Left renal pelvis (tissue), 4 donors: ENCODE results near the gene WASF2. TPM values are rescaled to one million over a fixed set of nuclear protein-coding genes. Genes with fewer than 3 reads are reported as not detected.

Experiments
- DNase-seq, 4 donors: peaks; one replicate each; pipeline ENCODE4 v3.0.0-alpha.2; 2013; ENCODE audit warnings: low read depth in 4 of 4, low spot score in 3 of 4
- polyA plus RNA-seq, 4 donors: library from polyadenylated mRNA; unstranded; fragments of 120-200 nt; gene quantifications; one replicate each; pipeline ENCODE4 v1.2.1, GENCODE V29; 2013; ENCODE audit not compliant: insufficient read length in 4 of 4

Gene WASF2
- polyA plus RNA-seq, 4 donors, result 106 to 159 (median 139) TPM

DNA sequence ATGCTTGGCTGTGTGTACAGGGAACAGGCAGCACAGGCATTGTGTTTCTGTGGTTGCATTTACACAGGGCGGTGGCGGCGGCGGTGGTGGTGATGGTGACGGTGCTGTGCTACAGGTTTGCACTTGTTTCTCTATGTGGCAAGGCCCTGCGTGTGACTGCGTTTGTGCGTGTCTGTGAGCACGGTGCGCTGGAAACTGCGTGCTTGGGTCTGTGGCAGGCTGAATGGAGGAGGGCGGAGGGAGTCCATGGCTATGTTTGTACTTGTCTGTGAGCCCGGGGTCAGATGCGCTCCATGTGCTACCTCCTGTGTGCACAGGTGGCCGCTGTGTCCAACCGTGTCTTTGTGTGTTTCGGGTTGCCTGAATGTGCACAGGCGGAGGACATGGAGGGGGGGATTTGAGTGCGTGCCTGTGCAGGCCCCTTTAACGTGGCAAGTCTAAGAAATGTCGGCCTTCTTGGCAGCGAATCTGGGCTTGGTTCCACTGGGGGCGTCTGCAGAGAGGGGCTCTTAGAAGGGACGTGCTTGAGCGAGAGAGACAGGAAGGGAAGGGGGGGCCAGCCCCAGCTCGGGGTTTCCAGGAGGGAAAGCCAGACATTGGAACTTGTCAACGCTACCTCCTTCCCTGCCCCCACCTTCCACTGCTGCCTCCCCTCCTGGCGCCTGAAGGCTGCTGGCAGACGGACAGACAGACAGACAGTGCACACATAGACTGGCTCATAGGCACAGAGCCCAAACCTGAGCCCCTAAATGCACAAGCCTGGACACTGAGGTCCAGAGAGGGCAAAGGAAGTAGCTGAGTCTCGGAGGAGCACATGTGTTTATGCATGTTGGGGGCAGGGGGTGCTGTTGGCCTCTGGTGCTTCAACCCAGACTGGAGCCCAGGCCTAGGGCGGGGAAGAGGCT lies 32.7 kb upstream of the WASF2 start:
- no peak for DNase-seq

DNA sequence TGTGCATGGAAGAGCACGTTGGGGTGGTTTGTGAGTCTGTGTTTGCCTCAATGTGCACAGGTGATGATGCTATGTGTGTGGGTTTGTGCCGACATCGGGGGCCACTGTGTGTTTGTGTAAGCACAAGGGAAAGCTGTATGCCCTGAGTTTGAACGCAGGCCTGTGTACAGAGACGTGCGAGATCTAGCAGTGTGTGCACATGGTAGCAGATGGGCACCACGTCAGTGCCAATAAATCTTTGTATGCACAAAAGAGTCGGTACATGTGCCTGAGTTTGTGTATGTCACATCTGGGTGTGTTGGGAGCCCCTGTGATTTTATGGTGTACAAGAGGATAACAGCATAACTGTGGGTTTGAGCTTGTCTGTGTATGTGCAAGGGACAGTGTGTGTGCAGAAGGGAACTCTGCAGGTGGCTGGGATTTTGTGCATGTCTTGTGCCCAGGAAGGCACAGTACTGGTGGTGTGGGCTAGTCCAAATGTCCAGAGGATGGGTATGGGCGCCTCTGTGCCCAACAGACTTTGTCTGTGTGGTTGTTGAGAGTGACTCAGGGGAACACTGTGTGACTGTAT lies 32.0 kb upstream of the WASF2 start:
- no peak for DNase-seq

DNA sequence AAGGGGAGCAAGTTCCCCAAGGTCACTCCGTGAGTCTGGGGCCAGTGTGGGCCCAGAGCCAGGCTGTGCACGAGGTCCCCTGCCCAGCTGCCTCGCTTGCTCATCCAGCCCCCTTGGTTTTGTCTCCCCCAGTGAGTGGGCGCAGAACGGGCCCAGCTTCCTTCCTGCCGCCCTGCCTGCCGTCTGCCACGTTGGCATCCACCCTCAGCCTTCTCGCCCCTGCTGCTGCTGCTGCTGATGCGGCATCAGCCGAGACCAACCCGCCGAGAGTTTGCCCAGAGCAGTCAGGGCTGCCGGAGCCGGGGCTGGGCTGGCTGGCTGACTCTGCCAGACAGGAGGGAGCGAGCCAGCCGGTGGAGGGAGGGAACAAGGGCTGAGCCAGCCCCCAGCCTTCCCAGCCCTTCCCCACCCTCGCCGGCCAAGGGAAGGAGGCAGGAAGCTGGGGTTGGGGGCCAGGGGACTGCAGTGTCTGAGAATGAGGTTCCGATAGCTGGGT lies 31.4 kb upstream of the WASF2 start:
- no peak for DNase-seq

DNA sequence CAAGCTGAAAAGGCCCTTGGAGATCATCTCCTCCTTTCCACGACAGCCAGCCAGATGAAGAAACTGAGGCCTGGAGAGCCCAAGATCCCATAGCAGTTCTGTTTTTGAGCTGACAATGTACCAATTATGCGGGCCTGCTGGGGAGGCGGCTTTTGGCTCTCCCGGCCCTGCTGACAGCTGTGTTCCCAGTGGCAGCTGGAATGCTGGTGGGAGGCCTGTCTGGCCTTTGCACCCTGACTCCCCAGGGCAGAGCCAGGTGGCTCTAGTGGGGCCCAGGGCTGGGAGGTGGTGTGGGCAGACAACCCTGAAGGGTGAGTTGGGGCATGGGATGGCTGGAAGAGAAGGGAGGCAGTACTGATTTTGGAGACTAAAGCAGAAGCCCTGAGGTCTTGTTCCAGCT lies 30.7 kb upstream of the WASF2 start:
- no peak for DNase-seq

DNA sequence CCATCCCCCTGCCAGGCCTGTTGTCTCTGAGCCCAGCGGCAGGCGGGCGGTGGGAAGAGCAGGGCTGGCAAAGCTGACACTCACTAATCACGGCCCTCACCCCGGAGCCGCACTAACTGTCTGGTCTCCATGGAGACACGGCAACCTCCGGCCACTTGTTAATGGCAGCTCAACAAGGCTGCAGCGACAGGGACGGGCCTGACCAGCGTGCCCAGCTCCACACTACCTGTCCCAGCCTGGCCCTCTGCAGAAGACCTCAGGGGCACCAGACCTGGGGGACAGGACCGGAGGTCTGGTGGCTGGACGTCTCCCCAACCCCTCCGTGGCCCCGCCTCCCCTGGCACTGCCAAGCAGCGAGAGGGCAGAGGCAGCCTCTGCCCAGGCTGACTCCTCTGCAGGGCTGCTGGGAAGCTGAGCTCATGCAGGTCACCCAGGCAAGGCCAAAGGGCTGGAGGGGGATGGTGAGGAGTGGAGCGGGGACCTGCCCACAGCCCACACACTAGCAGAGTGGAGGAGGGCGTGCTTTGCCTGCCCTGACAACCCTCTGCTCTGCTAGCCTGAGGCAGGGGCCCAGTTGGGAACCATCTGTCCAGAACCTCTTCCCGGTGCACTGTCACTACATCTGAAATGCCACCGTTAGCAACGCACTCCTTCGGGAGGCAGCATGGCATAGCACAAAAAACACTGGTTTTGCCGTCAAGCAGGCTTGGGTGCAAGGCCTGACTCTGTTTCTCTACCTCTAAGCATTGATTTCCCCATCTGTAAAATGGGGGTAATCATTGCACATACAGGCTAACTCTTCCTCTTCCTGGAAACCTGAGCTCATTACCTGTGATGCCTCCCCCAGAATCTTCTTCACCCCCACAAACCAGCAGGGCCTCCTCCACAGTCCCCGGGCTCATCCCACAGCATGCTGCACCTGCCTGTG lies 29.6 kb upstream of the WASF2 start:
- DNase-seq, result no peak

DNA sequence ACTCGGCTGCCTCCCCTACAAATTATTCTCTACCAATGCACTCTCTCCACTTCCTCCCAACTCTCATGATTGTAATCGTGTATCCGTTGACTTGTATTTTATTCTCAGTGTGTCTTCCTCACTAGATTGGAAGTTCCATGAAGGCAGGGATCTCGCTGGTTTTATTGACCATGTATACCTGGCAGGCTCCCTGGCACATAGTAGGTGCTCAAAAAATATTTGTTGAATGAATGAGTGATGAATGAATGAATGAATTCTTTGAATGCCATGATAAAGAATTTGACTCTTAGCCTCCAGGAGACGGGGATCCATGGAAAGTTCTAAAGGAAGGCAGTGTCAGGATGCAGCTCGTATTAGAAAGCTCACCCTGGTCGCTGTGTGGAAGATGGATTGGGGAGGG lies 28.8 kb upstream of the WASF2 start:
- DNase-seq, result no peak

DNA sequence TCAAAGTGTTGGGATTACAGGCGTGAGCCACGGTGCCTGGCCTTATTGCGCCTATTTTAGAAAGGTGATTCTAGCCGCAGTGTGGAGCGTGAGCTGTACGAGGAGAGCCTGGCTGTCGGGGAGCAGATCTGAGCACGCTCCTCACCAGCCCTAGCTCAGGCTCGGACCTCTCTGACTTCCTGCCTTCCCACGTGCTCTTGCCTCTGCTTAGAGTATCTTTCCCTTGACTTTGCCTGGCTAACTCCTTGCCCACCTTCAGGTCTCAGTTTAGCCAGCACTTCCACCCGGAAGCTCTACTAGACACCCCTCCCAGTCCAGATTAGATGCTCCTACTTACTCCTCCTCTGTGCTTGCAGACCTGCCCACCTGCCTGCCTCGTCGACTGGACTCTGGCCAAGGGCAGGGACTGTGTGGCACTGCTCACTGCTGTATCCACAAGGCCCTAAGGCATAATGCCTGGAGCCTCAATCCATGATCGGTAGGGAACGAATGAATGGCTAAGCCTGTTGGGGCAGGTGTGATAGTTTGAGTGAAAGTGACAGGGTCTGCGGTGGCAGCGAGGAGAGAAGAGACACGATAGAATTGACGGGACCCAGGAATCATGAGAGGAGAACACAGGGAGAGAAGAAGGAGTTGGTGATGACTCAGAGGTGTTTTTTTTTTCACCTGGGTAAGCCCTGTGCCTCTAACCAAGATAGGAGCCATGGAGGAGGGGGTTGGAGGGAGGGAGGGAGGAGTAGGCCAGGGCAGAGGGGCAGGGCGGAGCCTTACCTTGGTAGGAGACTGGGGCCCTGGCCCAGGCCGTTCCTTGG lies 28.1 kb upstream of the WASF2 start:
- DNase-seq, result no peak

DNA sequence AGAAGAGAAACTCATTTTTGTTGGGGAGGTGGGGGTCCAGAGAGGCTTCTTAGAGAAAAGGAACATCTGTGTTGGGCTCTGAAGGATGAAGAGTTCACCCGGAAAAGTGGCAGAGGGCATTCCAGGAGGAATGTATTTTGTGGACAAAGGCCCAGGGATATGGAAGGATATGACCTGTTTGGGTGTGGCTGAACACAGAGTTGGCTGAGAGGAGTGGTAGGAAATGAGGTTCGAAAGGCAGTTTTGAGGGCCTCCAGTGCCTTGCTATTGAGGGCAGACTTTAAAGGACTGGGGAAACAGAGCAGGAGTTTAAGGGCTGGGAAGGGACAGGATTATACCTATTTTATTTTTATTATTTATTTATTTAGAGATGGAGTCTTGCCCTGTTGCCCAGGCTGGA lies 27.3 kb upstream of the WASF2 start:
- DNase-seq, result no peak

DNA sequence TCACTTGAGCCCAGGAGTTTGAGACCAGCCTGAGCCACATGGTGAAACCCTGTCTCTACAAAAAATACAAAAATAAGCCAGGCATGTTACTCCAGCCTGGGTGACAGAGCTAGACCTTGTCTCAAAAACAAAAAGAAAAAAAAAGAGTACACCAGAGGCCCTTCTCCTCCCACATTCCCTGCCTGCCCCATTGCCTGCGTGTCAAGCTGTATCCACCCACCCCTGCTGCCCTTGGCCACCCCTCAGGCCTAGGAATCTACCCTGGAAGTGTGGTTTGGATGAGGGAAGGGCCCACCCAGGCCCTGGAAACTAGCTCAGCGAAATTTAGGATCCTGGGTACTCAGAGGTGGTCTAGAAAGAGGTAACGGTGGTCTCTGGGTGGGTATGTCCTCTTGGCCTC lies 25.7 kb upstream of the WASF2 start:
- no peak for DNase-seq

DNA sequence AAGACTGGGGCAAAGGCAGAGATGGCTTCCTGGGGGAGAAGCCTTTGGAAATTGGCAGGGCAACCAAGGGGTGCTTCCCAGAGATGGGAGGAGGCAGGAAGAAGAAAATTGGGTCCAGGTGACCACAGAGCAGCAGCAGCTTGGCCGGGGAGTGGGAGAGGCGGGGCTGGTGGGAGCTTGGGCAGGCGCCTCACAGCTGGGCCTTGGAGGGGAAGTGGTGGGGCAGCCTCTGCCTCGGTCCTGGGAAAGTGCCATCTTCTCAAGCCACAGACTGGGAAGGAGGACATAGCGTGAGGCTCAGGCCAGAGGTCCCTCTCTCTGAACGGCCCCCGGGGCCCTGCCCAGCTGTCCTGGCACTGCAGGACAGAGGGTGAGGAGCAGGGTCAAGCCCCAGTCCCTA lies 24.0 kb upstream of the WASF2 start:
- no peak for DNase-seq

DNA sequence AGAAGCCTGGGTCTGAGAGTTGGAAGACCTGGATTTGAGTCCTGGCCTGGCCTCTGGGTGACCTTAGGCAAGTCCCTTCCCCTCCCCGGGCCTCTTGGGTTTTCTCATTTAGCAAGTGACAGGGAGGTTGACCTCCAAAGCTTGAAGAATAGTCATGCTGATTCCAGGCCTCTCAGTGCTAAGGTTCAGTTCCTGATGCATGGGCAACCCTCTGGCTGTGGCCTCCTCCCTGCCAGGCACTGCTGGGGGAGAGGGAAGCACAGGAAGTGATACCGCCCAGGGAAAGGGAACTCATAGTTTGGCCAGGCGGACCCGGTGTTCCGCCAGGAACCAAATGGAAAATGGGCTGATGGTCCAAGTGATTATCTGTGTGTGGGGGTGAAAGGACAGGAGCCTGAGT lies 23.6 kb upstream of the WASF2 start:
- no peak for DNase-seq

DNA sequence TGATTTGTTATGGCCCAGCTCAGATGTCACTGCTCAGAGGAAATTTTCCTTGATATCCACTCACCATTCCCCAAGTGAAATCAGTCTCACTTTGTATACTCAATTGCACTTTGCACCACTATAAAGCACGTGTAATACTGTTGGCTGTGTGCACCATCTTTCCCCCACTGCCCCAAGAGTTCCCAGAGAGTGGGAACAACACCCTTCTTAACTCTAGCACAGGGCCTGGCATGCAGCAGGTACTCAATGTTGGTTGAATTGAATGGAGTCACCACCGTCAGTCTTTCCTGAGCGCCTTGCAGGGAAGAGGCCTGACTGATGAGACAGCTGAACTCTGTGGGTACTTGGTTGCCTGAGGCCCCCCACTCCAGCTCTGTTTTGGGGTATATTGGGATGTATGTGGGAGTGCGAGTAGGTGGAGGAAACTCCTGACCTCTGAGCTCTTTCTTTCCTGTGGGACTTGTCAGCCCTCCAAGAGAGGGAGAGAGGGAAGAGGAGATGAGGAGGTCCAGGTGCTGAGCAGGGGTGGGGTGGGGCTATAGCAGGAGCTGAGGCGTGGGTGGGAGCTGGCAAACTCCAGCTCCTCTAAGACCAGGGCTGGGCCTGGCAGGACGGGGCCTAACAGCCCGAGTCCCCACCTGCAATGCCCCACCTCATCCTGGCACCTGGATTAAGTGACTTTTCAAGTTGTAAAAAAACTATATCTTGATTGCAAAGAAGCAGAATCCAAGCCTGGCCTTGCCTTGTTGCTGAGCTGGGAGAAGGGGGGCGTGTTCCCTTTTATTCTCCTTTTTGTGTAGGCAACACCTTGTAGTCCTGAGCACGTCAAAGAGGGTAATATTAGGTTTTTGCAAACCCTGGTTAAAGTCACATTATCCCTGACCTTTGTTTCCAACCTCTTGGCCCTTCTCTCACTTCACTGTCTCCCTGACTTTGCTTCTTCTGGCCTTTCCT lies 19.4 kb upstream of the WASF2 start:
- no peak for DNase-seq

DNA sequence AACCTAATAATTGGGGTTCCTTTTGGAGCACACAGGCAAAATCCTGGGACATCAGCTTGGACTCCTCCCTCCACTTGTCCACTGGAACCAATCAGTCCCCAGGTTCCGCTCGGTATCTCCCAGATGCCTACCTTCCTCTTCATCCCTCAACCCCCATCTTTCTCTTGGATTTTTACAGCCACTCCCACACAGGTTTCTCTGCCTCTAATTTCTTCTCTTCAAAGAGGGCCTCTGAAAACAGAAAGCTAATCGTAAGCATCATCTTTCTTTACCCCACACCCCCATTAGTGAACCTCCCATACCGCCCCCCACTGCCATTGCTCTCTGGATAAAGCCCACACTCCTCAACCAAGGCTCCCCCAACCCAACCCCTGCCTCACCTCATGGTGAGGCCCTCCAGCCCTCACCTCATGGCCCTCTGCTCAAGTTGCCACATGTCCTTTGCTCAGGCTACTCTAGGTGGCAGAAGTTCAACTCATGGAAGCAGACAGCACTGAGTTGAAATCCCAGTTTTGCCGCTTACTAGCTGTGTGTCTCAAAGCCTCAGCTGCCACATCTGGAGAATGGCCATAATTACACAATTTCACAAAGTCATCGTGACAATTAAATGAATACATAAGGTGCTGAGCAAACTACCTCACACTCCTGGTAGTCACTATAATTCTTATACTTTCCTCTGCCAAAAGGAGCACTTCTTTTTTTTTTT lies 18.1 kb upstream of the WASF2 start:
- no peak for DNase-seq

DNA sequence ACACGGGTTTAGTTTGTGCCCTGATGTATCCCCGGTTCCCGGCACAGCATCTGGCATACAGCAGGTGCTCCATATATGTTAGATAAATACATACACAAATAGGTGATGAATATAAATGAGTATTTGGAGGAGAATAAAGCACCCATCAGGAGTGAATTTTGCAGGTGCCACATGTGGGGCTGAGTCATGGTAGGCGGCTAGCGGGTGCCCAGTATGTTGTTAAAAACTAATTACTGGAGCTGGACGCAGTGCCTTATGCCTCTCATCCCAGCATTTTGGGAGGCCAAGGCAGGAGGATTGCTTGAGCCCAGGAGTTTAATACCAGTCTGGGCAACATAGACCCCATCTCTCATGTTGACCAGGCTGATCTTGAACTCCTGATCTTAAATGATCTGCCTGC lies 16.7 kb upstream of the WASF2 start:
- no peak for DNase-seq

DNA sequence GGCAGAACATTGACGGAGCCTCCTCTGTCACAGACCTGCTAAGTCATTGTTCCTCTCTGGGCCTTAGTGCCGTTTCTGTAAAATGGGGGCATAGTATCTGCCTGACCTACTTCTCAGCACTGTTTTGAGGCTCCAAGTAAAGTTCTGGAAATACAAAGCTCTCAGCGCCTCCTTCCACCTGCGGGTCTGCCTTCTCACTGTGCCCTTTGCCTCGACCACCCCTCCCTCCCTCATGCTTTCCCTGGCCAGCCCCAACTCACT lies 15.4 kb upstream of the WASF2 start:
- no peak for DNase-seq

DNA sequence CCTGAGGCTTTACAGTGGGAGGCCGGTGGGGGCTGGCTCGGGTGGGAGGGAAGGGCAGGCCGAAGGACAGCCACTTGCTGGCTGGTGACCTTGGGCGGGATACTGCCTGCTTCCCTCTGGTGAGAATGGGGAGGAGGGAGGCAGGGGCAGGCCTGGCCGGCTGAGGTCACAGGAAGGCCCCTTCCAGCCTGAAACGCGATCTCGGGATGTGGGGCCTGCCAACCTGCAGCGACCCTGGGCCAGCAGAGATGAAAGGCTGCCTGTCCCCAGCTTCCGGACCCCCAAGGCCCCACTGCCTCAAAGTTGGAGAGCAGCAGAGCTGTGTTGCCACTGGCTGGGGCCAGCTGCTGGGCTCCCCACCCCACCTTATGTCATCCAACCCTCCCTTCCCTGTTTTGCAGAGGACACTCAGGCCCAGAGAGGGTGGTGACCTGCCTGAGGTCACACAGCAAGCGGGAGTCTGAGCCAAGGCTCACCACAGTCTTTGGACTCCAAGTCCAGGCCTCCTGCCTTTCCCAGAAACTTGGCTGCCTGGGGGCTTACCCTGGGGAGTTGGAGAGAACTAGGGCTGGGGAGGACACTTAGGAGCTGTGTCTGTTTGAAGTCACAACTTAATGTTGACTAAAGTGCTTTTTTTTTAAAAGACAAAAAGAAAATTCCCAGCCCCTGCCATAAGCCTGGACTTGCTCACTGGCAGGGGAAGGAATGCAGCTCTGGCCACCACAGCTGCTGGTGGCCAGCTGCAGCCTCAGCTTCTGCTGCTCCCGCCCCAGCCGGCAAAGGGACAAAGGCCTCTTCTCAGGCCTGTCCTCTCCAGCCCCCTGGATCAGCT lies 14.8 kb upstream of the WASF2 start:
- peak in 1 of 4 donors; percentile 73 for DNase-seq

DNA sequence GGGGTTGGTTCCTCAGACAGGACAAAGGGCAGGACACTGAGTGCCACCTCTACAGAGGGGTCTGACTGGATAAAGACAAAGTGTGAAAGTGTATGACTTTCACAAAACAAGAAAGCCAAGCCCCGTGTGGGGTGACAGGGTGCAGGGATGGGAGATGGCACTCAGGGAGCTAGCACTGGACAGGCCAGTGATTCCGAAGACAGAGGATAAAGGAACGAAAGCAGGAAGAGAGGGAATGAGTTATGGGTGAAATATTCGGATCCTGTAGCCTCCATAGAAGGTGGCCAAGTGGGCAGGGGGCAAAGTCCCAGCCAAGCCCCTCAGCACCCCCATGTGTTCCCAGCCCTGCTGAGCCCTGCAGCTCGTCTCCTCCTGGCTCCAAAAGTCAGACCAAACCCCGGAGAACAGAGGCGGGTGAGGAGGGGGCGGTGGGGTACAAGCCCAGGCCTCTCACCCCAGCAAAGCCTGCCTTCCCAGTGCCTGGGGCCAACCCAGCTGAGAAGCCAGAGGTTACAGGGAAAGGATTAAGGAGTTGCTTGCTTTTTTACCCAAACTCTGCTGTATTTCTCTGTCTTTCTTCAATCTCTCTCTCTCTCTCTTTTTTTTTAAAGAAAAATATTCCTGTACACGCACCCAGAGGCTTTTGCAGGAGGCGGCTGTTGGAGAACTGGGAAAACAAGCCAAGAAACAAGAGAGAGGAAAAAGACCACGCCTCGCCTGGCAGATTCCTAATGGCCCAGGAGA lies 14.0 kb upstream of the WASF2 start:
- no peak for DNase-seq
